WTC11 (cell line): ENCODE results near the gene RTP1. TPM values are rescaled to one million over a fixed set of nuclear protein-coding genes. Genes with fewer than 3 reads are reported as not detected.

Source experiments
- ATAC-seq: fragments of 200-7000 bp; cut with Tn5 transposase; 2 replicates; pipeline ENCODE4 v1.10.0; 2021; ENCODE audit warnings: mild to moderate bottlenecking, moderate library complexity
- CTCF ChIA-PET: fragments of 300-600 bp; sonication (Branson Sonifier 250); formaldehyde crosslinking; loops from one replicate; lab custom pipeline; 2021; ENCODE audit warnings: antibody characterized with exemption; lab: Charles Lee
- POLR2A ChIA-PET: fragments of 350-600 bp; sonication (Branson Sonifier 250); formaldehyde crosslinking; loops from one replicate; lab custom pipeline; 2021; ENCODE audit warnings: antibody characterized with exemption; lab: Charles Lee
- DNase-seq: peaks from one replicate; pipeline ENCODE4 v3.0.0; 2021; ENCODE audit warnings: low spot score
- H3K27ac Mint-ChIP-seq: 2 replicates; pipeline ENCODE4 v1.8.0; 2021; ENCODE audit warnings: mixed read lengths
- H3K27me3 Mint-ChIP-seq: 2 replicates; pipeline ENCODE4 v1.8.0; 2021; ENCODE audit warnings: low read depth, mild to moderate bottlenecking, moderate library complexity, mixed read lengths
- H3K36me3 Mint-ChIP-seq: 2 replicates; pipeline ENCODE4 v1.8.0; 2021; ENCODE audit warnings: mixed read lengths
- H3K4me1 Mint-ChIP-seq: 2 replicates; pipeline ENCODE4 v1.8.0; 2022; ENCODE audit warnings: mixed read lengths
- H3K4me3 Mint-ChIP-seq: 2 replicates; pipeline ENCODE4 v1.8.0; 2021; ENCODE audit warnings: mild to moderate bottlenecking, moderate library complexity, mixed read lengths
- H3K9me3 Mint-ChIP-seq: 2 replicates; pipeline ENCODE4 v1.8.0; 2021; ENCODE audit warnings: mixed read lengths
- AR ChIP-seq: fragments of 250-450 bp; sonication (Bioruptor Pico); IDR thresholded peaks from 2 replicates; pipeline ENCODE4 v1.9.0; 2021; ENCODE audit warnings: mild to moderate bottlenecking
- ELF4 ChIP-seq: sonication (generic); formaldehyde crosslinking; IDR thresholded peaks from 2 replicates; pipeline ENCODE4 v1.8.1; 2022; ENCODE audit warnings: low read depth, mild to moderate bottlenecking, moderate library complexity, missing genetic modification reagents
- FOXP1 ChIP-seq: sonication (generic); formaldehyde crosslinking; IDR thresholded peaks from 2 replicates; pipeline ENCODE4 v1.8.0; 2022; ENCODE audit warnings: missing genetic modification reagents, mild to moderate bottlenecking, moderate library complexity, borderline replicate concordance
- GABPB1 ChIP-seq: sonication (generic); formaldehyde crosslinking; IDR thresholded peaks from 2 replicates; pipeline ENCODE4 v1.8.1; 2023; ENCODE audit warnings: mild to moderate bottlenecking, missing genetic modification reagents
- PRRX2 ChIP-seq: fragments of 250-450 bp; sonication (Bioruptor Pico); IDR thresholded peaks from 2 replicates; pipeline ENCODE4 v1.8.0; 2021; ENCODE audit warnings: mild to moderate bottlenecking
- TP53 ChIP-seq: sonication (generic); formaldehyde crosslinking; IDR thresholded peaks from 2 replicates; pipeline ENCODE4 v1.8.1; 2023; ENCODE audit warnings: mild to moderate bottlenecking, missing genetic modification reagents
- USF1 ChIP-seq: sonication (generic); formaldehyde crosslinking; IDR thresholded peaks from 2 replicates; pipeline ENCODE4 v1.8.0; 2022; ENCODE audit warnings: mild to moderate bottlenecking, missing genetic modification reagents
- ZBTB43 ChIP-seq: sonication (generic); formaldehyde crosslinking; IDR thresholded peaks from 2 replicates; pipeline ENCODE4 v1.8.1; 2023; ENCODE audit warnings: mild to moderate bottlenecking, missing genetic modification reagents
- ZNF416 ChIP-seq: fragments of 250-450 bp; sonication (Bioruptor Pico); IDR thresholded peaks from 2 replicates; pipeline ENCODE4 v1.9.0; 2021; ENCODE audit warnings: mild to moderate bottlenecking, inconsistent platforms
- ZSCAN18 ChIP-seq: fragments of 250-450 bp; sonication (Bioruptor Pico); IDR thresholded peaks from 2 replicates; pipeline ENCODE4 v2.1.2; 2022; ENCODE audit warnings: mild to moderate bottlenecking, moderate library complexity
- total RNA-seq: library from RNA; stranded (reverse); gene quantifications from 3 replicates; pipeline ENCODE4 v1.2.3, GENCODE V29; 2021
- TF ChIP-seq, protein P1 (sequence below): sonication (generic); formaldehyde crosslinking; IDR thresholded peaks from 2 replicates; pipeline ENCODE4 v1.8.1; 2022; ENCODE audit warnings: mild to moderate bottlenecking, moderate library complexity, missing genetic modification reagents
- TF ChIP-seq, protein P2 (sequence below): sonication (generic); formaldehyde crosslinking; conservative IDR thresholded peaks from 2 replicates; pipeline ENCODE4 v1.8.1; 2023; ENCODE audit warnings: mild to moderate bottlenecking, low read depth, missing genetic modification reagents, moderate library complexity
- TF ChIP-seq, protein P3 (sequence below): fragments of 250-450 bp; sonication (Bioruptor Pico); IDR thresholded peaks from 2 replicates; pipeline ENCODE4 v1.9.0; 2021; ENCODE audit warnings: moderate library complexity, mild to moderate bottlenecking, inconsistent platforms, borderline replicate concordance
- TF ChIP-seq, protein P4 (sequence below): sonication (generic); formaldehyde crosslinking; IDR thresholded peaks from 2 replicates; pipeline ENCODE4 v1.8.1; 2022; ENCODE audit warnings: low read depth, mild to moderate bottlenecking, moderate library complexity, missing genetic modification reagents, borderline replicate concordance
- TF ChIP-seq, protein P5 (sequence below): sonication (generic); formaldehyde crosslinking; IDR thresholded peaks from 2 replicates; pipeline ENCODE4 v1.8.0; 2022; ENCODE audit warnings: mild to moderate bottlenecking, missing genetic modification reagents
- TF ChIP-seq, protein P6 (sequence below): fragments of 200-600 bp; IDR thresholded peaks from 2 replicates; pipeline ENCODE4 v1.8.0; 2022; ENCODE audit warnings: antibody characterized with exemption

Gene RTP1
- total RNA-seq, 1 experiment from 2014 or later = 5.6 TPM

- POLR2A ChIA-PET = no interaction called here
- Mint-ChIP-seq H3K4me3 (no peak overlapping the region), H3K27ac (no peak overlapping the region), H3K4me1 (peaks cover 37% of the 10 kb centered on the region), H3K36me3 (peaks cover 38% of the 10 kb centered on the region), H3K27me3 (peaks cover 29% of the 10 kb centered on the region), H3K9me3 (peaks cover 45% of the 10 kb centered on the region)
- CTCF ChIA-PET = no interaction called here
- TF ChIP-seq, protein P1, sequence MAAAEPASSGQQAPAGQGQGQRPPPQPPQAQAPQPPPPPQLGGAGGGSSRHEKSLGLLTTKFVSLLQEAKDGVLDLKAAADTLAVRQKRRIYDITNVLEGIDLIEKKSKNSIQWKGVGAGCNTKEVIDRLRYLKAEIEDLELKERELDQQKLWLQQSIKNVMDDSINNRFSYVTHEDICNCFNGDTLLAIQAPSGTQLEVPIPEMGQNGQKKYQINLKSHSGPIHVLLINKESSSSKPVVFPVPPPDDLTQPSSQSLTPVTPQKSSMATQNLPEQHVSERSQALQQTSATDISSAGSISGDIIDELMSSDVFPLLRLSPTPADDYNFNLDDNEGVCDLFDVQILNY = no peak
- TF ChIP-seq, protein P2, sequence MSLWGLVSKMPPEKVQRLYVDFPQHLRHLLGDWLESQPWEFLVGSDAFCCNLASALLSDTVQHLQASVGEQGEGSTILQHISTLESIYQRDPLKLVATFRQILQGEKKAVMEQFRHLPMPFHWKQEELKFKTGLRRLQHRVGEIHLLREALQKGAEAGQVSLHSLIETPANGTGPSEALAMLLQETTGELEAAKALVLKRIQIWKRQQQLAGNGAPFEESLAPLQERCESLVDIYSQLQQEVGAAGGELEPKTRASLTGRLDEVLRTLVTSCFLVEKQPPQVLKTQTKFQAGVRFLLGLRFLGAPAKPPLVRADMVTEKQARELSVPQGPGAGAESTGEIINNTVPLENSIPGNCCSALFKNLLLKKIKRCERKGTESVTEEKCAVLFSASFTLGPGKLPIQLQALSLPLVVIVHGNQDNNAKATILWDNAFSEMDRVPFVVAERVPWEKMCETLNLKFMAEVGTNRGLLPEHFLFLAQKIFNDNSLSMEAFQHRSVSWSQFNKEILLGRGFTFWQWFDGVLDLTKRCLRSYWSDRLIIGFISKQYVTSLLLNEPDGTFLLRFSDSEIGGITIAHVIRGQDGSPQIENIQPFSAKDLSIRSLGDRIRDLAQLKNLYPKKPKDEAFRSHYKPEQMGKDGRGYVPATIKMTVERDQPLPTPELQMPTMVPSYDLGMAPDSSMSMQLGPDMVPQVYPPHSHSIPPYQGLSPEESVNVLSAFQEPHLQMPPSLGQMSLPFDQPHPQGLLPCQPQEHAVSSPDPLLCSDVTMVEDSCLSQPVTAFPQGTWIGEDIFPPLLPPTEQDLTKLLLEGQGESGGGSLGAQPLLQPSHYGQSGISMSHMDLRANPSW (CRISPR knock-in tag) = no peak
- TF ChIP-seq USF1 = no peak
- TF ChIP-seq AR = no peak
- no peak for DNase-seq
- ATAC-seq = no peak
Observed at GRCh38 chr3:187205683-187206082, 8.4 kb downstream of the RTP1 start.

GRCh38 chr3:187207062-187207461 lies 9.8 kb downstream of the RTP1 start:
- DNase-seq (no peak), ATAC-seq (no peak)
- H3K27me3 Mint-ChIP-seq = peaks cover 29% of the 10 kb centered on the region
- ChIA-PET CTCF (no interaction called here), POLR2A (no interaction called here)
- no peak overlapping the region for H3K4me3 Mint-ChIP-seq
- no peak for TF ChIP-seq ZBTB43 (CRISPR knock-in tag)
- TF ChIP-seq, protein P3, sequence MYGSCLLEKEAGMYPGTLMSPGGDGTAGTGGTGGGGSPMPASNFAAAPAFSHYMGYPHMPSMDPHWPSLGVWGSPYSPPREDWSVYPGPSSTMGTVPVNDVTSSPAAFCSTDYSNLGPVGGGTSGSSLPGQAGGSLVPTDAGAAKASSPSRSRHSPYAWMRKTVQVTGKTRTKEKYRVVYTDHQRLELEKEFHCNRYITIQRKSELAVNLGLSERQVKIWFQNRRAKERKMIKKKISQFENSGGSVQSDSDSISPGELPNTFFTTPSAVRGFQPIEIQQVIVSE (CRISPR knock-in tag) = no peak
- TF ChIP-seq, protein P4, sequence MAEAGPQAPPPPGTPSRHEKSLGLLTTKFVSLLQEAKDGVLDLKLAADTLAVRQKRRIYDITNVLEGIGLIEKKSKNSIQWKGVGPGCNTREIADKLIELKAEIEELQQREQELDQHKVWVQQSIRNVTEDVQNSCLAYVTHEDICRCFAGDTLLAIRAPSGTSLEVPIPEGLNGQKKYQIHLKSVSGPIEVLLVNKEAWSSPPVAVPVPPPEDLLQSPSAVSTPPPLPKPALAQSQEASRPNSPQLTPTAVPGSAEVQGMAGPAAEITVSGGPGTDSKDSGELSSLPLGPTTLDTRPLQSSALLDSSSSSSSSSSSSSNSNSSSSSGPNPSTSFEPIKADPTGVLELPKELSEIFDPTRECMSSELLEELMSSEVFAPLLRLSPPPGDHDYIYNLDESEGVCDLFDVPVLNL (CRISPR knock-in tag) = no peak
- peaks cover 32% of the 10 kb centered on the region for H3K4me1 Mint-ChIP-seq
- peaks cover 55% of the 10 kb centered on the region for H3K9me3 Mint-ChIP-seq
- H3K27ac Mint-ChIP-seq = no peak overlapping the region
- peaks cover 38% of the 10 kb centered on the region for H3K36me3 Mint-ChIP-seq

DNA sequence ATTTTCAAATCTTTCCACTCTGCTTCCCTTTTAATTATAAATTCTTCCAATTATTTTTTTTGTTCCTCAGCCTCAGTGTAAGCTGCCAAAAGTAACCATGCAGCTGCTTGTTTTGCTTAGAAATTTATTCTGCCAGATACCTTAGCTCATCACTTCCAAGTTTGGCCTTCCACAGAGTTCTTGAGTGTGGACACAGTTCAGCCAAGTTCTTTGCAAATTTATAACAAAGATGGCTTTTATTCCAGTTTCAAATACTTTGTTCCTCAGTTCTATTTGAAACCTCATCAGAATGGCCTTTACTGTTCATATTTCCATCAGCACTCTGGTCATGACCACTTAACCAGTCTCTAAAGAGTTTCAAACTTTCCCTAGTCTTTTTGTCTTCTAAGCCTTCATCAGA lies 10.3 kb downstream of the RTP1 start:
- Mint-ChIP-seq H3K27me3 (peaks cover 29% of the 10 kb centered on the region), H3K4me1 (peaks cover 28% of the 10 kb centered on the region), H3K27ac (no peak overlapping the region), H3K4me3 (no peak overlapping the region), H3K36me3 (peaks cover 38% of the 10 kb centered on the region), H3K9me3 (peaks cover 56% of the 10 kb centered on the region)
- ChIA-PET POLR2A (interaction anchor here (0.6 kb wide), 1 partner anchor 42 kb away, joined by 4 read pairs; no protein-coding TSS in a partner anchor), CTCF (no interaction called here)
- ATAC-seq = no peak
- DNase-seq = no peak
- TF ChIP-seq GABPB1 (CRISPR knock-in tag) (no peak), ZSCAN18 (CRISPR knock-in tag) (no peak), FOXP1 (CRISPR knock-in tag) (no peak), TP53 (CRISPR knock-in tag) (no peak), ZNF416 (CRISPR knock-in tag) (no peak), ELF4 (CRISPR knock-in tag) (no peak), PRRX2 (CRISPR knock-in tag) (no peak)
- TF ChIP-seq, protein P5, sequence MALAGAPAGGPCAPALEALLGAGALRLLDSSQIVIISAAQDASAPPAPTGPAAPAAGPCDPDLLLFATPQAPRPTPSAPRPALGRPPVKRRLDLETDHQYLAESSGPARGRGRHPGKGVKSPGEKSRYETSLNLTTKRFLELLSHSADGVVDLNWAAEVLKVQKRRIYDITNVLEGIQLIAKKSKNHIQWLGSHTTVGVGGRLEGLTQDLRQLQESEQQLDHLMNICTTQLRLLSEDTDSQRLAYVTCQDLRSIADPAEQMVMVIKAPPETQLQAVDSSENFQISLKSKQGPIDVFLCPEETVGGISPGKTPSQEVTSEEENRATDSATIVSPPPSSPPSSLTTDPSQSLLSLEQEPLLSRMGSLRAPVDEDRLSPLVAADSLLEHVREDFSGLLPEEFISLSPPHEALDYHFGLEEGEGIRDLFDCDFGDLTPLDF (CRISPR knock-in tag) = no peak
- TF ChIP-seq, protein P6, sequence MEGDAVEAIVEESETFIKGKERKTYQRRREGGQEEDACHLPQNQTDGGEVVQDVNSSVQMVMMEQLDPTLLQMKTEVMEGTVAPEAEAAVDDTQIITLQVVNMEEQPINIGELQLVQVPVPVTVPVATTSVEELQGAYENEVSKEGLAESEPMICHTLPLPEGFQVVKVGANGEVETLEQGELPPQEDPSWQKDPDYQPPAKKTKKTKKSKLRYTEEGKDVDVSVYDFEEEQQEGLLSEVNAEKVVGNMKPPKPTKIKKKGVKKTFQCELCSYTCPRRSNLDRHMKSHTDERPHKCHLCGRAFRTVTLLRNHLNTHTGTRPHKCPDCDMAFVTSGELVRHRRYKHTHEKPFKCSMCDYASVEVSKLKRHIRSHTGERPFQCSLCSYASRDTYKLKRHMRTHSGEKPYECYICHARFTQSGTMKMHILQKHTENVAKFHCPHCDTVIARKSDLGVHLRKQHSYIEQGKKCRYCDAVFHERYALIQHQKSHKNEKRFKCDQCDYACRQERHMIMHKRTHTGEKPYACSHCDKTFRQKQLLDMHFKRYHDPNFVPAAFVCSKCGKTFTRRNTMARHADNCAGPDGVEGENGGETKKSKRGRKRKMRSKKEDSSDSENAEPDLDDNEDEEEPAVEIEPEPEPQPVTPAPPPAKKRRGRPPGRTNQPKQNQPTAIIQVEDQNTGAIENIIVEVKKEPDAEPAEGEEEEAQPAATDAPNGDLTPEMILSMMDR = no peak
